CD4-positive, CD25-positive, alpha-beta regulatory T cell (primary cell): Measurements from ENCODE around the gene CCSER1. TPM values are rescaled to one million over a fixed set of nuclear protein-coding genes. Genes with fewer than 3 reads are reported as not detected.
A peak's percentile ranks its signal among the peaks of the same experiment; 100 is the strongest.

ENCODE experiments used
- ATAC-seq, 2 donors: fragments of 150-1000 bp; cut with Tn5 transposase; one replicate each; pipeline ENCODE4 v1.10.0; 2021; ENCODE audit warnings: low read depth in 2 of 2, moderate number of reproducible peaks in 2 of 2, moderate library complexity in 1 of 2
- DNase-seq, 3 donors: peaks; one replicate each; pipeline versions ENCODE4 v3.0.0 to v3.0.0-alpha.2; 2012 to 2022; ENCODE audit warnings: mixed read lengths in 1 of 3
- H3K27ac ChIP-seq: one replicate; pipeline ENCODE4 v1.7.0; 2013; ENCODE audit warnings: mild to moderate bottlenecking, low read length; ENCODE audit not compliant: insufficient read depth, poor library complexity, severe bottlenecking
- H3K27me3 ChIP-seq: one replicate; pipeline ENCODE4 v1.7.0; 2013; ENCODE audit warnings: low read length; ENCODE audit not compliant: control insufficient read depth, insufficient read depth
- H3K36me3 ChIP-seq: one replicate; pipeline ENCODE4 v1.7.0; 2013; ENCODE audit warnings: mild to moderate bottlenecking, low read length, moderate library complexity; ENCODE audit not compliant: control insufficient read depth, insufficient read depth
- H3K4me1 ChIP-seq: 2 replicates; pipeline ENCODE4 v1.7.0; 2013; ENCODE audit warnings: mild to moderate bottlenecking, low read length; ENCODE audit not compliant: insufficient read depth, control insufficient read depth, poor library complexity, severe bottlenecking
- H3K4me3 ChIP-seq: one replicate; pipeline ENCODE4 v1.7.0; 2013; ENCODE audit warnings: low read depth, mild to moderate bottlenecking, low read length, moderate library complexity
- H3K9me3 ChIP-seq, 2 experiments: 1 replicate in 1 of 2; 2 replicates in 1 of 2; pipeline ENCODE4 v1.7.0; 2013; ENCODE audit warnings: low read length in 2 of 2, mild to moderate bottlenecking in 1 of 2, moderate library complexity in 1 of 2; ENCODE audit not compliant: control insufficient read depth in 2 of 2
- H3K27ac Mint-ChIP-seq, 3 donors: one replicate each; pipeline ENCODE4 v1.8.0; 2020 to 2022; ENCODE audit warnings: mild to moderate bottlenecking in 3 of 3, mixed read lengths in 3 of 3, moderate library complexity in 2 of 3
- H3K27me3 Mint-ChIP-seq: one replicate; pipeline ENCODE4 v1.8.0; 2022; ENCODE audit warnings: mild to moderate bottlenecking, mixed read lengths
- H3K36me3 Mint-ChIP-seq: one replicate; pipeline ENCODE4 v1.8.0; 2020; ENCODE audit warnings: mixed read lengths
- H3K4me1 Mint-ChIP-seq, 4 donors: one replicate each; pipeline ENCODE4 v1.8.0; 2020 to 2022; ENCODE audit warnings: mixed read lengths in 4 of 4, mild to moderate bottlenecking in 1 of 4
- H3K4me3 Mint-ChIP-seq, 4 donors: one replicate each; pipeline ENCODE4 v1.8.0; 2020 to 2022; ENCODE audit warnings: mild to moderate bottlenecking in 4 of 4, mixed read lengths in 4 of 4, moderate library complexity in 3 of 4
- H3K9me3 Mint-ChIP-seq, 7 donors: one replicate each; pipeline ENCODE4 v1.8.0; 2020 to 2022; ENCODE audit warnings: mixed read lengths in 7 of 7, mild to moderate bottlenecking in 3 of 7, moderate library complexity in 2 of 7
- polyA plus RNA-seq, 4 donors: library from polyadenylated mRNA; unstranded; fragments of 300-500 nt; fragmentation: Illumina TruSeq; gene quantifications; one replicate each; pipeline ENCODE4 v1.2.3, GENCODE V29; 2021
- total RNA-seq: library from RNA; stranded (reverse); gene quantifications from one replicate; pipeline ENCODE4 v1.2.3, GENCODE V29; 2022

Gene CCSER1
- total and polyA plus RNA-seq, 5 donors from 2014 or later: 0.20 to 0.60 TPM; not detected in 3

DNA sequence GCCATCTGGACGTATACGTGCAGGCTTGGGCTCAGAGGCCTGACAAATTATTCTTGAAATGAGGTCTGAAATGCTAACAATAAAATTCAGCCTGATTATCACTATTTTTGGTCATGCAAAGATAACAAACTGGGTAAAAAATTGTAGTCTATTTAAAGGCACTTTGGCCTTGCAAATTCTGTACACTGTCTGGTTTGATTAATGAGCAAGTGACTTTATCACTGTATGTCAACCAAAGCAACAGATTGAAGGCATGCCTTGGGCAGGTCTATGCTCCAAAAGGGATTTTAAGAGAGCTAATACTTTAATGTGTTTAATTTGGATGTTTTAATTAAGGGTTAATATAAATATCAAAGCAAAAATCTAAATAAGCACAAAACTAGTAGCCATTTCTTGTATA lies 1141.7 kb downstream of the CCSER1 start:
- no peaks in the 10 kb centered on the region for H3K4me1 Mint-ChIP-seq
- H3K4me3 Mint-ChIP-seq: no peak overlapping the region

GRCh38 chr4:91279899-91280298 lies 1152.7 kb downstream of the CCSER1 start:
- no peaks in the 10 kb centered on the region for H3K36me3 ChIP-seq
- no peak overlapping the region for H3K4me3 ChIP-seq
- H3K4me1 ChIP-seq: no peaks in the 10 kb centered on the region
- no peak for ATAC-seq
- no peak overlapping the region for H3K27ac ChIP-seq
- H3K27me3 Mint-ChIP-seq: no peaks in the 10 kb centered on the region
- no peak overlapping the region for H3K27ac Mint-ChIP-seq
- H3K4me3 Mint-ChIP-seq: no peak overlapping the region
- peaks cover 0 to 23% (median 8%) of the 10 kb centered on the region in 7 donors for H3K9me3 Mint-ChIP-seq
- no peaks in the 10 kb centered on the region for H3K36me3 Mint-ChIP-seq
- H3K27me3 ChIP-seq: no peaks in the 10 kb centered on the region
- no peak for DNase-seq
- H3K9me3 ChIP-seq: peaks cover 0 to 5% of the 10 kb centered on the region in 2 experiments
- H3K4me1 Mint-ChIP-seq: no peaks in the 10 kb centered on the region

More for the DNA sequence above, 1141.7 kb downstream of the CCSER1 start:
- Histone ChIP-seq H3K27me3 (no peaks in the 10 kb centered on the region), H3K27ac (no peak overlapping the region), H3K36me3 (no peaks in the 10 kb centered on the region), H3K4me1 (no peaks in the 10 kb centered on the region), H3K9me3 (no peaks in the 10 kb centered on the region), H3K4me3 (no peak overlapping the region)
- no peaks in the 10 kb centered on the region for H3K36me3 Mint-ChIP-seq
- H3K9me3 Mint-ChIP-seq: peaks cover 3 to 37% (median 8%) of the 10 kb centered on the region in 7 donors
- ATAC-seq (no peak), DNase-seq (no peak)
- H3K27me3 Mint-ChIP-seq: no peaks in the 10 kb centered on the region
- no peak overlapping the region for H3K27ac Mint-ChIP-seq

DNA sequence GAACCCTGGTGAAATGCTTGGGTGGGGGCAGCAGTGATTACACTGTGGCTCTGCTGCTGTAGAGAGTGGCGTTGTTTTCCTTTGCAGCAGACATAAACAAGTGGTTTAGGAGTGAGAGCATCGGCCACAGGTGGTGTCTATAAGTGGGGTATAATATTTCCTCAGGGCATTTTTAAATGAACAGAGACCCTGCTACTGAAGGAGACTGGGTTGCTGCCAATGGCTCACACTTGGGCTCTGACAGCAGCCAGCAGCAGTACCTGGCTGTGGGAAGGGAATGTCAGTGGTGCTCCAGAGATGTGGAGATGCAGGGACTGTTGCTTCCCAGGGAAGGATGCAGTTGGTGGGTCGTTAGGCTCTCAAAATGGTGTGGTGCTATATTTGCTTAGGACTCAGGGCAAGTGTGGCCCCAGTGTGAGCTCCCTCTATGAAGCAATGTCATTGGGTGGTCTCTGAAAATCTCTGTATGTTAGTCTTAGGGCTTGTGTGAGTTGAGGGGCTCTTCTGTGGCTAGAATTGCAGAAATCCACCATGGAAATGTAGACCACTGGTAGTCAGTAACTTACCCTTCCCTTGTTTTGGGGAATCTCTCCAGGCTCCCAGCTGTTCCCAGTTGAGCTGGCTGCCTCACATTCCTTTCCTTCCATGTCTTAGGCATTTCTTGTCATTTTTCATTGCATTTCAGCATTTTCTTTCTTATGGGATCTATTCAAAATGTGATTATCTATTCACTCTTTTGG lies 1153.5 kb downstream of the CCSER1 start:
- no peak overlapping the region for H3K27ac Mint-ChIP-seq
- Histone ChIP-seq H3K27ac (no peak overlapping the region), H3K4me1 (no peaks in the 10 kb centered on the region), H3K27me3 (no peaks in the 10 kb centered on the region), H3K36me3 (no peaks in the 10 kb centered on the region), H3K4me3 (no peak overlapping the region), H3K9me3 (peaks cover 0 to 5% of the 10 kb centered on the region in 2 experiments)
- H3K4me1 Mint-ChIP-seq: no peaks in the 10 kb centered on the region
- ATAC-seq: no peak
- peaks cover 0 to 18% (median 4%) of the 10 kb centered on the region in 7 donors for H3K9me3 Mint-ChIP-seq
- no peak overlapping the region for H3K4me3 Mint-ChIP-seq
- no peaks in the 10 kb centered on the region for H3K27me3 Mint-ChIP-seq
- DNase-seq: no peak
- no peaks in the 10 kb centered on the region for H3K36me3 Mint-ChIP-seq

DNA sequence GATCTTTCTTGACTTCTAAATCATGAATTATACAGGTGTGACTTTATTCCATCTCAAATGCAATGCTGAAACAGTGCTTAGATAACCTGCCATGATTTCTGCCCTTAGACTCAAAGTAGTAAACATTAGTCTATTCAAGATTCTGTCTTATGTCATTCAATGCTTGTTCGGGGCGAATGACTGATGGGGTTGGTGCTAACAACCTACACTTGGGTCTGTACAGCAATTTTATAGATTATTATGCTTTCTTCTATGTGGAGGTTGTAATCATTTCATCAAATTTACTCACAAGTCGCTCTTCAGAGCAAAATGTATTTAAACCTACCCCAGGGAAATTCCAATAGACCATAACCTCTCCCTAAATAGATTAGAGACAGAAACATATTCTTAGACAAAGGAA lies 1155.0 kb downstream of the CCSER1 start:
- no peaks in the 10 kb centered on the region for H3K36me3 Mint-ChIP-seq
- H3K4me3 Mint-ChIP-seq: no peak overlapping the region
- H3K36me3 ChIP-seq: no peaks in the 10 kb centered on the region
- no peaks in the 10 kb centered on the region for H3K27me3 Mint-ChIP-seq
- no peak overlapping the region for H3K27ac ChIP-seq
- H3K9me3 Mint-ChIP-seq: peaks cover 0 to 14% (median 2%) of the 10 kb centered on the region in 7 donors
- H3K27ac Mint-ChIP-seq: no peak overlapping the region
- H3K4me3 ChIP-seq: no peak overlapping the region
- no peaks in the 10 kb centered on the region for H3K27me3 ChIP-seq
- peaks cover 0 to 5% of the 10 kb centered on the region in 2 experiments for H3K9me3 ChIP-seq
- ATAC-seq (no peak), DNase-seq (no peak)
- H3K4me1 ChIP-seq: no peaks in the 10 kb centered on the region
- H3K4me1 Mint-ChIP-seq: no peaks in the 10 kb centered on the region

- H3K27ac Mint-ChIP-seq: peak overlapping the region in 1 of 3 donors; percentile 15
- Histone ChIP-seq H3K36me3 (no peaks in the 10 kb centered on the region), H3K4me3 (no peak overlapping the region), H3K4me1 (no peaks in the 10 kb centered on the region), H3K27me3 (no peaks in the 10 kb centered on the region), H3K9me3 (peaks cover 0 to 5% of the 10 kb centered on the region in 2 experiments), H3K27ac (no peak overlapping the region)
- H3K4me1 Mint-ChIP-seq: no peaks in the 10 kb centered on the region
- ATAC-seq (no peak), DNase-seq (no peak)
- no peak overlapping the region for H3K4me3 Mint-ChIP-seq
- no peaks in the 10 kb centered on the region for H3K27me3 Mint-ChIP-seq
- no peaks in the 10 kb centered on the region for H3K36me3 Mint-ChIP-seq
- peaks cover 0 to 12% (median 1%) of the 10 kb centered on the region in 7 donors for H3K9me3 Mint-ChIP-seq
These were observed 1156.6 kb downstream of the CCSER1 start for GRCh38 chr4:91283726-91284230.

GRCh38 chr4:91284480-91284879 lies 1157.3 kb downstream of the CCSER1 start:
- no peaks in the 10 kb centered on the region for H3K36me3 ChIP-seq
- H3K4me1 ChIP-seq: no peaks in the 10 kb centered on the region
- DNase-seq: no peak
- Mint-ChIP-seq H3K27ac (no peak overlapping the region), H3K27me3 (no peaks in the 10 kb centered on the region), H3K4me1 (no peaks in the 10 kb centered on the region), H3K4me3 (no peak overlapping the region), H3K9me3 (peaks cover 0 to 13% (median 1%) of the 10 kb centered on the region in 7 donors), H3K36me3 (no peaks in the 10 kb centered on the region)
- peaks cover 0 to 5% of the 10 kb centered on the region in 2 experiments for H3K9me3 ChIP-seq
- no peak for ATAC-seq
- H3K4me3 ChIP-seq: no peak overlapping the region
- no peak overlapping the region for H3K27ac ChIP-seq
- no peaks in the 10 kb centered on the region for H3K27me3 ChIP-seq

GRCh38 chr4:91285487-91285886 lies 1158.3 kb downstream of the CCSER1 start:
- H3K27ac ChIP-seq: no peak overlapping the region
- no peaks in the 10 kb centered on the region for H3K36me3 ChIP-seq
- H3K4me1 ChIP-seq: no peaks in the 10 kb centered on the region
- no peaks in the 10 kb centered on the region for H3K27me3 ChIP-seq
- Mint-ChIP-seq H3K4me3 (no peak overlapping the region), H3K4me1 (no peaks in the 10 kb centered on the region), H3K27me3 (no peaks in the 10 kb centered on the region), H3K9me3 (peaks cover 0 to 9% (median 4%) of the 10 kb centered on the region in 7 donors), H3K27ac (no peak overlapping the region), H3K36me3 (no peaks in the 10 kb centered on the region)
- H3K4me3 ChIP-seq: no peak overlapping the region
- no peak for ATAC-seq
- H3K9me3 ChIP-seq: peaks cover 0 to 5% of the 10 kb centered on the region in 2 experiments
- DNase-seq: no peak
